BLaER1 treated with 17β-estradiol and CSF1 and Interleukin-3, amounts not matched to agents 10 nM and 100 nM (cell line): ENCODE data around the gene SLC25A33.
"Not testable (repeated sequence)": the region's sequence is repeated elsewhere in the genome, so short reads cannot be mapped to it uniquely, and the experiment has no call there.

Experiments
- H3K27ac ChIP-seq, 11 experiments: shearing (Covaris generic); formaldehyde crosslinking; 2 replicates each; pipeline ENCODE4 v1.8.1; 2022
- H3K27me3 ChIP-seq, 11 experiments: shearing (Covaris generic); formaldehyde crosslinking; 2 replicates each; pipeline ENCODE4 v1.8.1; 2022
- H3K36me3 ChIP-seq, 11 experiments: shearing (Covaris generic); formaldehyde crosslinking; 2 replicates each; pipeline ENCODE4 v1.8.1; 2022
- H3K4me1 ChIP-seq, 10 experiments: shearing (Covaris generic); formaldehyde crosslinking; 2 replicates each; pipeline ENCODE4 v1.8.1; 2022
- H3K4me2 ChIP-seq, 11 experiments: shearing (Covaris generic); formaldehyde crosslinking; 2 replicates each; pipeline ENCODE4 v1.8.1; 2022
- H3K4me3 ChIP-seq, 10 experiments: shearing (Covaris generic); formaldehyde crosslinking; 2 replicates each; pipeline ENCODE4 v1.8.1; 2022
- H3K9ac ChIP-seq, 11 experiments: shearing (Covaris generic); formaldehyde crosslinking; 2 replicates each; pipeline ENCODE4 v1.8.1; 2022
- H3K9me3 ChIP-seq, 11 experiments: shearing (Covaris generic); formaldehyde crosslinking; replicated peaks in 1 of 11; 2 replicates each; pipeline ENCODE4 v1.8.1; 2022
- H4K20me1 ChIP-seq, 11 experiments: shearing (Covaris generic); formaldehyde crosslinking; 2 replicates each; pipeline ENCODE4 v1.8.1; 2022
- Cebpa-rat ChIP-seq, 11 experiments: shearing (Covaris generic); IDR thresholded peaks; 2 replicates each; pipeline ENCODE4 v1.8.1; 2022

The SLC25A33 gene

GRCh38 chr1:9551984-9552383, 12.7 kb downstream of the SLC25A33 start:
- no peak overlapping the region for H3K27ac ChIP-seq
- H3K27me3 ChIP-seq = no peaks in the 10 kb centered on the region
- peaks cover 0 to 19% (median 11%) of the 10 kb centered on the region in 11 experiments; a peak in 11 of 22 replicates for H3K9me3 ChIP-seq
- no peak for TF ChIP-seq Cebpa-rat (IDR thresholded peaks at IDR 0.05)
- H3K36me3 ChIP-seq = peaks cover 37 to 90% (median 72%) of the 10 kb centered on the region in 11 experiments
- peaks cover 44 to 100% (median 94%) of the 10 kb centered on the region in 11 experiments; a peak in 21 of 22 replicates for H4K20me1 ChIP-seq
- no peak overlapping the region for H3K9ac ChIP-seq
- no peak overlapping the region for H3K4me3 ChIP-seq
- no peak overlapping the region for H3K4me2 ChIP-seq
- peaks cover 2 to 9% (median 6%) of the 10 kb centered on the region in 10 experiments; a peak in 13 of 20 replicates for H3K4me1 ChIP-seq

- TF ChIP-seq Cebpa-rat (IDR thresholded peaks at IDR 0.05) = peak in 2 of 11 experiments; percentile 15 to 46; a peak in 1 of 22 replicates
- H3K4me2 ChIP-seq = no peak overlapping the region
- H4K20me1 ChIP-seq = peaks cover 27 to 100% (median 93%) of the 10 kb centered on the region in 11 experiments; a peak in 21 of 22 replicates
- H3K9ac ChIP-seq = no peak overlapping the region
- no peak overlapping the region for H3K4me3 ChIP-seq
- H3K9me3 ChIP-seq = peaks cover 0 to 3% (median 0%) of the 10 kb centered on the region in 11 experiments; a peak in 1 of 22 replicates
- H3K36me3 ChIP-seq = peaks cover 54 to 91% (median 76%) of the 10 kb centered on the region in 11 experiments
- H3K4me1 ChIP-seq = peaks cover 0 to 22% (median 15%) of the 10 kb centered on the region in 10 experiments; a peak in 12 of 20 replicates
- no peaks in the 10 kb centered on the region for H3K27me3 ChIP-seq
- H3K27ac ChIP-seq = no peak overlapping the region
These were observed 14.5 kb downstream of the SLC25A33 start for GRCh38 chr1:9553736-9554144.

- no peak overlapping the region for H3K4me2 ChIP-seq
- H3K27ac ChIP-seq = no peak overlapping the region
- peaks cover 16 to 98% (median 77%) of the 10 kb centered on the region in 11 experiments; a peak in 21 of 22 replicates for H4K20me1 ChIP-seq
- H3K9me3 ChIP-seq = no peaks in the 10 kb centered on the region
- no peak for TF ChIP-seq Cebpa-rat (IDR thresholded peaks at IDR 0.05)
- H3K27me3 ChIP-seq = no peaks in the 10 kb centered on the region
- no peak overlapping the region for H3K9ac ChIP-seq
- peaks cover 0 to 22% (median 15%) of the 10 kb centered on the region in 10 experiments; a peak in 12 of 20 replicates for H3K4me1 ChIP-seq
- no peak overlapping the region for H3K4me3 ChIP-seq
- H3K36me3 ChIP-seq = peaks cover 68 to 94% (median 80%) of the 10 kb centered on the region in 11 experiments
These were observed 16.7 kb downstream of the SLC25A33 start for GRCh38 chr1:9555942-9556341.

- Histone ChIP-seq H3K4me2 (peak overlapping the region in 7 of 11 experiments; percentile 1 to 48 (median 32); a peak in 8 of 22 replicates), H3K27me3 (no peaks in the 10 kb centered on the region), H3K4me3 (no peak overlapping the region), H4K20me1 (peaks cover 0 to 93% (median 60%) of the 10 kb centered on the region in 11 experiments; a peak in 20 of 22 replicates), H3K4me1 (peaks cover 0 to 22% (median 15%) of the 10 kb centered on the region in 10 experiments; a peak in 13 of 20 replicates), H3K9ac (peak overlapping the region in 1 of 11 experiments; percentile 9; a peak in 2 of 22 replicates), H3K27ac (peak overlapping the region in 4 of 11 experiments; percentile 2 to 47 (median 26); a peak in 4 of 22 replicates), H3K36me3 (peaks cover 84 to 95% (median 92%) of the 10 kb centered on the region in 11 experiments), H3K9me3 (peaks cover 0 to 8% (median 0%) of the 10 kb centered on the region in 11 experiments; a peak in 2 of 22 replicates)
- no peak for TF ChIP-seq Cebpa-rat (IDR thresholded peaks at IDR 0.05)
These were observed 18.4 kb downstream of the SLC25A33 start for GRCh38 chr1:9557624-9558023.

- no peak overlapping the region for H3K4me3 ChIP-seq
- no peaks in the 10 kb centered on the region for H3K27me3 ChIP-seq
- no peak overlapping the region; a peak in 1 of 22 replicates for H3K4me2 ChIP-seq
- no peak for TF ChIP-seq Cebpa-rat (IDR thresholded peaks at IDR 0.05)
- peaks cover 0 to 86% (median 52%) of the 10 kb centered on the region in 11 experiments; a peak in 17 of 22 replicates for H4K20me1 ChIP-seq
- peaks cover 0 to 10% (median 1%) of the 10 kb centered on the region in 11 experiments; a peak in 11 of 22 replicates for H3K9me3 ChIP-seq
- H3K4me1 ChIP-seq = peaks cover 0 to 22% (median 15%) of the 10 kb centered on the region in 10 experiments; a peak in 13 of 20 replicates
- H3K36me3 ChIP-seq = peaks cover 87 to 99% (median 96%) of the 10 kb centered on the region in 11 experiments
- peak overlapping the region in 3 of 11 experiments; percentile 1 to 41 (median 23); a peak in 4 of 22 replicates for H3K27ac ChIP-seq
- H3K9ac ChIP-seq = no peak overlapping the region; a peak in 1 of 22 replicates
These were observed 19.1 kb downstream of the SLC25A33 start for GRCh38 chr1:9558271-9558945.

- no peak overlapping the region for H3K4me3 ChIP-seq
- H3K9ac ChIP-seq = no peak overlapping the region
- peaks cover 0 to 22% (median 15%) of the 10 kb centered on the region in 10 experiments; a peak in 13 of 20 replicates for H3K4me1 ChIP-seq
- H3K27ac ChIP-seq = peak overlapping the region in 2 of 11 experiments; percentile 1 to 41; a peak in 1 of 22 replicates
- no peak overlapping the region for H3K4me2 ChIP-seq
- peaks cover 0 to 17% (median 7%) of the 10 kb centered on the region in 11 experiments; a peak in 13 of 22 replicates for H3K9me3 ChIP-seq
- peaks cover 0 to 86% (median 46%) of the 10 kb centered on the region in 11 experiments; a peak in 17 of 22 replicates for H4K20me1 ChIP-seq
- TF ChIP-seq Cebpa-rat (IDR thresholded peaks at IDR 0.05) = no peak
- no peaks in the 10 kb centered on the region for H3K27me3 ChIP-seq
- H3K36me3 ChIP-seq = peaks cover 87 to 99% (median 96%) of the 10 kb centered on the region in 11 experiments
These were observed 19.8 kb downstream of the SLC25A33 start for GRCh38 chr1:9558946-9559545.

- Histone ChIP-seq H4K20me1 (peaks cover 0 to 84% (median 42%) of the 10 kb centered on the region in 11 experiments; a peak in 16 of 22 replicates), H3K27me3 (no peaks in the 10 kb centered on the region), H3K27ac (no peak overlapping the region), H3K9me3 (peaks cover 0 to 21% (median 10%) of the 10 kb centered on the region in 11 experiments; a peak in 13 of 22 replicates), H3K9ac (no peak overlapping the region; a peak in 1 of 22 replicates), H3K36me3 (peaks cover 84 to 99% (median 95%) of the 10 kb centered on the region in 11 experiments), H3K4me2 (no peak overlapping the region), H3K4me3 (no peak overlapping the region), H3K4me1 (peaks cover under 1 to 27% (median 19%) of the 10 kb centered on the region in 10 experiments; a peak in 13 of 20 replicates)
- TF ChIP-seq Cebpa-rat (IDR thresholded peaks at IDR 0.05) = no peak
These were observed 20.4 kb downstream of the SLC25A33 start for GRCh38 chr1:9559673-9560072.

GRCh38 chr1:9560090-9560489, 20.8 kb downstream of the SLC25A33 start:
- Histone ChIP-seq H3K4me1 (peaks cover 4 to 30% (median 23%) of the 10 kb centered on the region in 10 experiments; a peak in 15 of 20 replicates), H4K20me1 (peaks cover 0 to 84% (median 44%) of the 10 kb centered on the region in 11 experiments; a peak in 16 of 22 replicates), H3K9me3 (peaks cover 0 to 21% (median 10%) of the 10 kb centered on the region in 11 experiments; a peak in 13 of 22 replicates), H3K36me3 (peaks cover 80 to 98% (median 94%) of the 10 kb centered on the region in 11 experiments)
- not testable (repeated sequence) for H3K4me2 ChIP-seq, H3K4me3 ChIP-seq, H3K9ac ChIP-seq, H3K27me3 ChIP-seq, H3K27ac ChIP-seq
